HepG2 (cell line): ENCODE results near the gene DHRS1. TPM values are rescaled to one million over a fixed set of nuclear protein-coding genes. Genes with fewer than 3 reads are reported as not detected.

Source experiments
- ATAC-seq: fragments of 200-7000 bp; cut with Tn5 transposase; 3 replicates; pipeline ENCODE4 v1.9.1; 2020; ENCODE audit warnings: mild to moderate bottlenecking, moderate library complexity
- BruUV-seq: library from RNA; stranded (reverse); fragments of 400-500 nt; replicated peaks from 2 replicates; lab custom pipeline; 2021; lab: Mats Ljungman, UMichigan
- CTCF ChIA-PET: fragments of 300-600 bp; formaldehyde crosslinking; extraction: SDS; loops from one replicate; lab custom pipeline; 2021; ENCODE audit warnings: low total read pairs, inconsistent platforms, low intra/inter-chr PET ratio; lab: Yijun Ruan, JAX
- POLR2A ChIA-PET: fragments of 350-600 bp; sonication (Branson Sonifier 250); formaldehyde crosslinking; loops from one replicate; lab custom pipeline; 2020; ENCODE audit warnings: antibody characterized with exemption, inconsistent platforms; lab: Yijun Ruan, JAX
- DNase-seq: peaks from one replicate; pipeline ENCODE4 v3.0.0-alpha.2; 2015; ENCODE audit warnings: low spot score
- FAIRE-seq: peaks from 3 replicates; lab custom pipeline; 2011; peaks lifted over from hg19 to GRCh38; lab: Jason Lieb, UNC
- H2AFZ ChIP-seq: one replicate; pipeline ENCODE4 v1.6.1; 2011; ENCODE audit warnings: low read length, inconsistent platforms
- H3K27ac ChIP-seq: fragments of 300-600 bp; 3 replicates; pipeline ENCODE4 v1.8.0; 2011; ENCODE audit warnings: mixed run types, mild to moderate bottlenecking, mixed read lengths, low read length, inconsistent platforms; ENCODE audit not compliant: insufficient read depth; ENCODE audit errors: extremely low read length
- H3K27me3 ChIP-seq, 2 experiments: fragments of 200-600 bp in 1 of 2; 2 replicates in 1 of 2; 3 replicates in 1 of 2; pipeline versions ENCODE4 v1.6.0 to v1.8.0; 2011; ENCODE audit warnings: low read length in 2 of 2, mild to moderate bottlenecking in 2 of 2, moderate library complexity in 2 of 2, inconsistent platforms in 1 of 2; ENCODE audit not compliant: insufficient read depth in 2 of 2, control insufficient read depth in 1 of 2
- H3K36me3 ChIP-seq, 2 experiments: fragments of 200-600 bp in 1 of 2; replicated peaks in 1 of 2; 2 replicates in 1 of 2; 3 replicates in 1 of 2; pipeline versions ENCODE4 v1.5.1 to v1.8.0; 2011; ENCODE audit warnings: low read length in 2 of 2, inconsistent platforms in 1 of 2; ENCODE audit not compliant: insufficient read depth in 2 of 2, control insufficient read depth in 1 of 2
- H3K4me1 ChIP-seq: 2 replicates; pipeline ENCODE4 v1.5.1; 2012; ENCODE audit warnings: low read length, inconsistent platforms; ENCODE audit not compliant: insufficient read depth
- H3K4me2 ChIP-seq: 2 replicates; pipeline ENCODE4 v1.6.0; 2011; ENCODE audit warnings: low read depth, low read length, inconsistent platforms
- H3K4me3 ChIP-seq, 3 experiments: fragments of 200-600 bp in 1 of 3; sonication (generic), shearing (Covaris generic) in 1 of 3; replicated peaks in 1 of 3; 2 replicates each; pipeline ENCODE4 v1.5.1; 2011 to 2016; ENCODE audit warnings: low read length in 3 of 3, inconsistent platforms in 2 of 3, low read depth in 2 of 3, mild to moderate bottlenecking in 2 of 3, control low read depth in 1 of 3, mixed read lengths in 1 of 3; ENCODE audit not compliant: insufficient read depth in 1 of 3
- H3K79me2 ChIP-seq: one replicate; pipeline ENCODE4 v1.6.1; 2011; ENCODE audit warnings: low read length, inconsistent platforms; ENCODE audit not compliant: insufficient read depth
- H3K9ac ChIP-seq: 2 replicates; pipeline ENCODE4 v1.6.0; 2011; ENCODE audit warnings: mild to moderate bottlenecking, low read depth, low read length, inconsistent platforms; ENCODE audit not compliant: insufficient read depth
- H3K9me3 ChIP-seq: 2 replicates; pipeline ENCODE4 v1.5.1; 2012; ENCODE audit warnings: mild to moderate bottlenecking, low read length
- H4K20me1 ChIP-seq: 2 replicates; pipeline ENCODE4 v1.6.0; 2011; ENCODE audit warnings: inconsistent platforms, mild to moderate bottlenecking, low read length, moderate library complexity; ENCODE audit not compliant: insufficient read depth
- ARID2 ChIP-seq: sonication (generic); formaldehyde crosslinking; IDR thresholded peaks from 2 replicates; pipeline ENCODE4 v1.8.1; 2022; ENCODE audit warnings: mild to moderate bottlenecking, missing genetic modification reagents, borderline replicate concordance
- DNMT1 ChIP-seq: sonication (generic); formaldehyde crosslinking; IDR thresholded peaks from 2 replicates; pipeline ENCODE4 v1.5.1; 2020; ENCODE audit warnings: mild to moderate bottlenecking, missing genetic modification reagents
- EED ChIP-seq: sonication (generic); formaldehyde crosslinking; IDR thresholded peaks from 2 replicates; pipeline ENCODE4 v1.5.0; 2020; ENCODE audit warnings: mild to moderate bottlenecking, missing genetic modification reagents
- GATA4 ChIP-seq: sonication (generic); IDR thresholded peaks from 2 replicates; pipeline ENCODE4 v1.6.1; 2016; ENCODE audit warnings: antibody characterized with exemption, low read depth, borderline replicate concordance
- GRHL1 ChIP-seq: sonication (generic); formaldehyde crosslinking; conservative IDR thresholded peaks from 2 replicates; pipeline ENCODE4 v1.8.0; 2022; ENCODE audit warnings: missing genetic modification reagents
- MAFF ChIP-seq: IDR thresholded peaks from 2 replicates; pipeline ENCODE4 v1.6.1; 2011; ENCODE audit warnings: low read depth, low read length, improper control_type of control experiment
- MTA1 ChIP-seq: sonication (generic); formaldehyde crosslinking; IDR thresholded peaks from 2 replicates; pipeline ENCODE4 v1.4.0; 2020; ENCODE audit warnings: missing genetic modification reagents, mild to moderate bottlenecking, borderline replicate concordance
- PCBP1 ChIP-seq: fragments of 200-400 bp; formaldehyde crosslinking; IDR thresholded peaks from 2 replicates; pipeline ENCODE4 v1.6.1; 2017; ENCODE audit warnings: mild to moderate bottlenecking, low read depth, low read length, borderline replicate concordance
- PPARG ChIP-seq: conservative IDR thresholded peaks from 2 replicates; pipeline ENCODE4 v1.6.1; 2016; ENCODE audit warnings: missing biosample characterization, missing genetic modification reagents
- RORA ChIP-seq: sonication (generic); formaldehyde crosslinking; IDR thresholded peaks from 2 replicates; pipeline ENCODE4 v1.5.0; 2020; ENCODE audit warnings: mild to moderate bottlenecking, missing genetic modification reagents, moderate library complexity
- SALL1 ChIP-seq: sonication (generic); formaldehyde crosslinking; IDR thresholded peaks from 2 replicates; pipeline ENCODE4 v1.8.0; 2022; ENCODE audit warnings: mild to moderate bottlenecking, missing genetic modification reagents
- WIZ ChIP-seq: sonication (generic); formaldehyde crosslinking; IDR thresholded peaks from 2 replicates; pipeline ENCODE4 v1.5.1; 2020; ENCODE audit warnings: mild to moderate bottlenecking, missing genetic modification reagents
- ZFYVE20 ChIP-seq: sonication (generic); formaldehyde crosslinking; IDR thresholded peaks from 2 replicates; pipeline ENCODE4 v1.8.0; 2023; ENCODE audit warnings: low read depth, mild to moderate bottlenecking, moderate library complexity, missing genetic modification reagents, borderline replicate concordance
- ZNF136 ChIP-seq: sonication (generic); formaldehyde crosslinking; IDR thresholded peaks from 2 replicates; pipeline ENCODE4 v1.8.1; 2022; ENCODE audit warnings: low read depth, mild to moderate bottlenecking, moderate library complexity, missing genetic modification reagents
- ZNF354B ChIP-seq: sonication (generic); formaldehyde crosslinking; IDR thresholded peaks from 2 replicates; pipeline ENCODE4 v1.8.0; 2022; ENCODE audit warnings: mild to moderate bottlenecking, missing genetic modification reagents
- ZNF44 ChIP-seq: sonication (generic); formaldehyde crosslinking; IDR thresholded peaks from 2 replicates; pipeline ENCODE4 v1.5.1; 2020; ENCODE audit warnings: mild to moderate bottlenecking, missing genetic modification reagents
- WGBS: methylation state at CpG from one replicate; pipeline ENCODE4 v1.1.6; 2017; ENCODE audit warnings: low lambda C conversion rate; 5-methylcytosine and 5-hydroxymethylcytosine counted together
- in situ Hi-C: cut with HindIII; loops from 2 replicates; pipeline ENCODE4 v1.10.0; 2017; ENCODE audit warnings: low pct_unique_long_range_greater_than_20kb; ENCODE audit not compliant: extremely low pct_ligation_motif_present
- intact Hi-C: fragments of 100-400 bp; cut with micrococcal nuclease; formaldehyde crosslinking; loops from one replicate; pipeline ENCODE4 v1.10.0; 2022; ENCODE audit not compliant: unreplicated experiment
- polyA plus RNA-seq, 8 experiments: library from polyadenylated mRNA; depleted of rRNA in 3 of 8; stranded (reverse) in 7 of 8; unstranded in 1 of 8; fragments of >200 nt; fragmentation: Illumina TruSeq in 4 of 8; extraction: Trizol in 4 of 8; gene quantifications; 2 replicates each; pipeline versions ENCODE4 v1.2.1 to v1.2.3, GENCODE V29; 2011 to 2016; ENCODE audit warnings: low read depth in 4 of 8, missing spikeins in 1 of 8, mixed read lengths in 1 of 8; ENCODE audit not compliant: insufficient read depth in 1 of 8
- total RNA-seq, 5 experiments: library from RNA; depleted of rRNA; stranded (reverse); fragments of >200 nt; fragmentation: Illumina TruSeq; extraction: Trizol; gene quantifications; 2 replicates each; pipeline ENCODE4 v1.2.3, GENCODE V29; 2016; ENCODE audit warnings: low read depth in 1 of 5

Gene DHRS1
- total and polyA plus RNA-seq, 2 of the 13 experiments (the other 11 are each of a cell fraction or from before 2014, with no cell fraction given) = 49.8 to 60.8 TPM

DNA sequence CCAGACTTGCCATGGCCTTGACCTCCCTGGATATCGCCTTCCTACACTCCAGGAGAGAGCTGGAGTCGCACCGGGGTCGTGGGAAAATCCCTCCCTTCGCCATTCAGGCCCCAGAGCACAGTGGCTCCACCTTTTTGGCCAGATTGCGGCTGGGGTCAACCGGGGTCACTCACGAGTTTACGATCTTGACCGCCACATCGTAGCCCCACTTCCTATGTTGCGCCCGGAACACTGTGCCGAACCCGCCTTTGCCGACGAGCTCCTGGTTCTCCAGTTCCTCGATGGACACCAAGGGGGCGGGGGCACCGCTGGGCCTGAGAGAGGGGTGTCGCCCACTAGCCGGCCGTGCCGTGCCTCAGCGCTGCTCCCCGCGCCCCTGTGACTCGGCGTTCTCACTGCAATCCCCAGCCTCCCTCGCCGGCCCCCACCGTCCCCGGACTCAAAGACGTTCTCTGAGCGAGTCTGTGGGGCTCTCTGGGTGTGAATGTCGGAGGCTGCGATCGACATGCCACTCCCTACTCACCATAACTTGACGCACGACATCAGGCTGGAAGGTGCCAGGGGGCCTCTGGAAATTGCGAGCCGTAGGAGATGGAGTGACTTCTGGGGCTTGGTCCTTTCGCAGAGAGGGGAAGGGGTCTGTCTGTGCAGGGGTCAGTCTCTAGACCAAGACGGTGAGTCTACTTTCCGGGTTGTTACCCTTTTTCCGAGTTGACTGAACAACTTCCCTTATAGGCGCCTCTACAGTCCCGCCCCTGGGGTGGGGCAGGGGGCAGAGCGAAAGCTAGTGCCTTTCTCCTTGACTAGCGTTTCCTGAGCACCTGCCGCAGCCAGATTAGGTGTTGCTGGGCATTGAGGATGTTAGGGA, 39.9 kb upstream of the DHRS1 start, which contains the start of gene RIPK3 (continued):
- TF ChIP-seq WIZ (CRISPR knock-in tag) (0 out of 2 replicates have a peak, but pooled peaks have one; percentile 28), ZNF44 (no peak)

DNA sequence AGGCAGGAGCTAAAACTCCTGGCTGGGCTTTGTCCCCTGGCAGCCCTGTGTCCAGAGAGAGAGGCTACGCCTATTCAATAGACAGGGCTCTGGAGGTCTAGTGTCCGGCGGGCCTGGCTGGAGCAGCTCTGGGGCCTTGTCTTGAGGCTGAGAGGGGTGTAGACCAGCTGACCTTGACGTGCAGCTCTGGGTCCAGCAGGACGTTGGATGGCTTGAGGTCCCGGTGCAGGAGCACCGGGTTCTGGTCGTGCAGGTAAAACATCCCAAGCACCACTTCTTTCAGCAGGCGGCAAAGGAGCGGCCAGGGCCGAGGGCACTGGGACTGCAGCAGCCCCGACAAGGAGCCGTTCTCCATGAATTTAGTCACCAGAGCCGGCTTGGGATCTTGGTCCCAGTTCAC, 39.3 kb upstream of the DHRS1 start:
- no peak for TF ChIP-seq ZFYVE20 (CRISPR knock-in tag)
- TF ChIP-seq EED (CRISPR knock-in tag) = peak; percentile 70; the same call in 1 of the 2 replicates
- no peak for TF ChIP-seq MAFF
- no peak for TF ChIP-seq GATA4
- TF ChIP-seq ZNF136 = no peak
- no peak for TF ChIP-seq SALL1 (CRISPR knock-in tag)
- no peak for TF ChIP-seq ARID2
- TF ChIP-seq MTA1 (CRISPR knock-in tag) = peak; percentile 42; the same call in 1 of the 2 replicates
- 0 out of 2 replicates have a peak, but pooled peaks have one; percentile 9 for TF ChIP-seq DNMT1
- TF ChIP-seq PCBP1 = no peak
- TF ChIP-seq ZNF354B (CRISPR knock-in tag) = no peak
- TF ChIP-seq PPARG (CRISPR knock-in tag) = no peak
- TF ChIP-seq RORA (CRISPR knock-in tag) = no peak
- TF ChIP-seq GRHL1 = no peak
- H3K9me3 ChIP-seq = no peaks in the 10 kb centered on the region
- no peaks in the 10 kb centered on the region for H4K20me1 ChIP-seq
- no peak overlapping the region for H3K4me2 ChIP-seq
- DNase-seq (no peak), ATAC-seq (peak; percentile 2; the same call in 1 of the 3 replicates), FAIRE-seq (no peak)
- no peak overlapping the region for H3K9ac ChIP-seq
- ChIA-PET CTCF (no interaction called here), POLR2A (interaction anchor here (0.7 to 1.4 kb wide), 4 partner anchors 91 to 225 kb away, joined by 3 to 5 read pairs (median 4); partner anchors contain the start of gene KHNYN)
- in situ Hi-C loops = no loop called here
- 56% methylated on average over 14 of the region's 14 CpGs for WGBS
- H3K27ac ChIP-seq = no peak overlapping the region
- H3K4me1 ChIP-seq = peaks cover 21% of the 10 kb centered on the region
- BruUV-seq = no TSS peak
- peaks cover 13 to 64% of the 10 kb centered on the region in 2 experiments; a peak in 4 of 5 replicates for H3K27me3 ChIP-seq
- no peaks in the 10 kb centered on the region for H3K36me3 ChIP-seq
- no peak overlapping the region for H2AFZ ChIP-seq
- no peaks in the 10 kb centered on the region for H3K79me2 ChIP-seq
- intact Hi-C loops = no loop called here
- H3K4me3 ChIP-seq = no peak overlapping the region
